Measurements from ENCODE around the gene CERKL.

- TF ChIP-seq CTCF (IDR thresholded peaks at IDR 0.05) (no peak), POLR2A (IDR thresholded peaks at IDR 0.05) (no peak), POLR2AphosphoS5 (IDR thresholded peaks at IDR 0.05) (no peak), EP300 (IDR thresholded peaks at IDR 0.05) (no peak)
Measured at GRCh38 chr2:181670632-181671031, 13.7 kb upstream of the CERKL start.
